GM12872 (cell line): Measurements from ENCODE around the gene CRABP2.

Experiments used
- CTCF ChIP-seq: IDR thresholded peaks from 3 replicates; pipeline ENCODE4 v1.5.1; 2011; ENCODE audit warnings: low read depth, mild to moderate bottlenecking, low read length, moderate library complexity; ENCODE audit not compliant: insufficient read depth

CRABP2 gene

GRCh38 chr1:156705321-156705917 lies at the start of gene CRABP2:
CRABP2 (minus strand) TSS chr1:156705583; CDS start chr1:156705446, 137 bp downstream.
- no peak for TF ChIP-seq CTCF

- no peak for TF ChIP-seq CTCF
These were observed 48.8 kb upstream of the CRABP2 start for GRCh38 chr1:156754219-156754618.

GRCh38 chr1:156752843-156753482 lies 47.6 kb upstream of the CRABP2 start:
- no peak for TF ChIP-seq CTCF

- TF ChIP-seq CTCF = 0 out of 3 replicates have a peak, but pooled peaks have one; percentile 13
These were observed 46.5 kb upstream of the CRABP2 start for GRCh38 chr1:156751757-156752481.

- no peak for TF ChIP-seq CTCF
These were observed 46.0 kb upstream of the CRABP2 start, which contains the start of gene HDGF for GRCh38 chr1:156751451-156751756. HDGF (minus strand) TSS chr1:156751675; CDS start chr1:156751429, 246 bp downstream.

GRCh38 chr1:156750711-156751450 lies 45.5 kb upstream of the CRABP2 start:
- TF ChIP-seq CTCF = no peak

GRCh38 chr1:156750191-156750672 lies 44.8 kb upstream of the CRABP2 start:
- TF ChIP-seq CTCF = no peak
